Neuronal stem cell (in vitro differentiated cells): ENCODE measurements around the gene CXCL9.
"Not testable (repeated sequence)": the region's sequence is repeated elsewhere in the genome, so short reads cannot be mapped to it uniquely, and the experiment has no call there.

Source experiments
- DNase-seq: peaks from one replicate; pipeline ENCODE4 v3.0.0-alpha.2; 2013; ENCODE audit warnings: low spot score
- H2AFZ ChIP-seq: one replicate; pipeline ENCODE4 v1.6.1; 2013; ENCODE audit warnings: mild to moderate bottlenecking, low read length, inconsistent platforms
- H2AK5ac ChIP-seq: 2 replicates; pipeline ENCODE4 v1.6.1; 2013; ENCODE audit warnings: low read depth, mild to moderate bottlenecking, inconsistent platforms, low read length, moderate library complexity, mixed read lengths
- H2BK120ac ChIP-seq: 2 replicates; pipeline ENCODE4 v1.6.1; 2013; ENCODE audit warnings: low read depth, mild to moderate bottlenecking, inconsistent platforms, low read length, moderate library complexity, mixed read lengths
- H2BK12ac ChIP-seq: one replicate; pipeline ENCODE4 v1.6.1; 2013; ENCODE audit warnings: low read length, inconsistent platforms
- H2BK15ac ChIP-seq: 2 replicates; pipeline ENCODE4 v1.6.1; 2013; ENCODE audit warnings: mild to moderate bottlenecking, low read length, inconsistent platforms, mixed read lengths
- H2BK5ac ChIP-seq: one replicate; pipeline ENCODE4 v1.6.1; 2013; ENCODE audit warnings: inconsistent platforms, mild to moderate bottlenecking, low read length, moderate library complexity
- H3K14ac ChIP-seq: one replicate; pipeline ENCODE4 v1.6.1; 2013; ENCODE audit warnings: low read length, inconsistent platforms
- H3K18ac ChIP-seq: 2 replicates; pipeline ENCODE4 v1.6.1; 2013; ENCODE audit warnings: low read length, inconsistent platforms
- H3K23ac ChIP-seq: 2 replicates; pipeline ENCODE4 v1.6.1; 2013; ENCODE audit warnings: low read depth, mild to moderate bottlenecking, mixed read lengths, low read length, inconsistent platforms; ENCODE audit not compliant: poor library complexity
- H3K27ac ChIP-seq: replicated peaks from 3 replicates; pipeline ENCODE4 v1.5.1; 2013; ENCODE audit warnings: low read length, inconsistent platforms
- H3K27me3 ChIP-seq, 3 experiments: 2 replicates each; pipeline ENCODE4 v1.6.1; 2013; ENCODE audit warnings: low read length in 3 of 3, mild to moderate bottlenecking in 2 of 3, inconsistent platforms in 1 of 3, low read depth in 1 of 3, mixed read lengths in 1 of 3, moderate library complexity in 1 of 3; ENCODE audit not compliant: control insufficient read depth in 3 of 3, insufficient read depth in 3 of 3
- H3K36me3 ChIP-seq, 2 donors: replicated peaks in 1 of 2; 2 replicates each; pipeline ENCODE4 v1.6.1; 2013; ENCODE audit warnings: low read length in 2 of 2; ENCODE audit not compliant: control insufficient read depth in 2 of 2, insufficient read depth in 2 of 2
- H3K4ac ChIP-seq: 2 replicates; pipeline ENCODE4 v1.6.1; 2013; ENCODE audit warnings: inconsistent platforms, mild to moderate bottlenecking, low read length, moderate library complexity
- H3K4me1 ChIP-seq, 2 donors: 1 replicate in 1 of 2; 2 replicates in 1 of 2; pipeline ENCODE4 v1.6.1; 2013; ENCODE audit warnings: low read length in 2 of 2, low read depth in 1 of 2; ENCODE audit not compliant: control insufficient read depth in 2 of 2, insufficient read depth in 1 of 2
- H3K4me2 ChIP-seq: one replicate; pipeline ENCODE4 v1.6.1; 2013; ENCODE audit warnings: mild to moderate bottlenecking, low read length, inconsistent platforms; ENCODE audit not compliant: insufficient read depth, poor library complexity, severe bottlenecking
- H3K4me3 ChIP-seq, 2 donors: 2 replicates each; pipeline ENCODE4 v1.5.1; 2013; ENCODE audit warnings: low read length in 2 of 2, mild to moderate bottlenecking in 2 of 2, inconsistent platforms in 1 of 2, moderate library complexity in 1 of 2
- H3K79me1 ChIP-seq: one replicate; pipeline ENCODE4 v1.6.1; 2013; ENCODE audit warnings: low read depth, mild to moderate bottlenecking, inconsistent platforms, low read length, moderate library complexity
- H3K9ac ChIP-seq: one replicate; pipeline ENCODE4 v1.6.1; 2013; ENCODE audit warnings: mild to moderate bottlenecking, low read depth, low read length, inconsistent platforms; ENCODE audit not compliant: poor library complexity
- H3K9me3 ChIP-seq, 2 donors: replicated peaks in 1 of 2; 2 replicates each; pipeline versions ENCODE3 to v1.6.1; 2013; ENCODE audit warnings: low read length in 2 of 2, mild to moderate bottlenecking in 2 of 2, inconsistent platforms in 1 of 2, low read depth in 1 of 2, mixed read lengths in 1 of 2, moderate library complexity in 1 of 2; ENCODE audit not compliant: control insufficient read depth in 2 of 2, insufficient read depth in 1 of 2
- H4K8ac ChIP-seq: one replicate; pipeline ENCODE4 v1.6.1; 2013; ENCODE audit warnings: low read depth, mild to moderate bottlenecking, inconsistent platforms, low read length, moderate library complexity
- H4K91ac ChIP-seq: one replicate; pipeline ENCODE4 v1.6.1; 2013; ENCODE audit warnings: low read length, low read depth, mild to moderate bottlenecking, inconsistent platforms; ENCODE audit not compliant: poor library complexity
- WGBS, 2 donors: extraction: QIAGEN DNeasy Blood & Tissue Kit; methylation state at CpG; one replicate each; pipeline ENCODE4 v1.1.7; 2013; ENCODE audit warnings: missing lambda C conversion rate in 2 of 2, mixed read lengths in 1 of 2; ENCODE audit not compliant: insufficient read length in 2 of 2, insufficient replicate concordance in 1 of 2; ENCODE audit errors: extremely low coverage in 2 of 2; 5-methylcytosine and 5-hydroxymethylcytosine counted together

CXCL9 gene

GRCh38 chr4:75958546-75958945 is 48.8 kb downstream of the CXCL9 start:
- not testable (repeated sequence) for H2BK120ac ChIP-seq, H2BK15ac ChIP-seq, H3K4me2 ChIP-seq, H2AFZ ChIP-seq, DNase-seq, H4K91ac ChIP-seq, H2BK5ac ChIP-seq, H3K27ac ChIP-seq, H4K8ac ChIP-seq, H3K9ac ChIP-seq, H3K4me1 ChIP-seq, H3K23ac ChIP-seq, H2AK5ac ChIP-seq, H3K27me3 ChIP-seq, H3K9me3 ChIP-seq, H3K14ac ChIP-seq, H3K18ac ChIP-seq, H3K79me1 ChIP-seq, H2BK12ac ChIP-seq, H3K4me3 ChIP-seq, H3K4ac ChIP-seq
- H3K36me3 ChIP-seq: peaks cover 34 to 95% of the 10 kb centered on the region in 2 donors
- no CpG with 5 or more reads among the region's 7 CpGs for WGBS, 2 donors

DNA sequence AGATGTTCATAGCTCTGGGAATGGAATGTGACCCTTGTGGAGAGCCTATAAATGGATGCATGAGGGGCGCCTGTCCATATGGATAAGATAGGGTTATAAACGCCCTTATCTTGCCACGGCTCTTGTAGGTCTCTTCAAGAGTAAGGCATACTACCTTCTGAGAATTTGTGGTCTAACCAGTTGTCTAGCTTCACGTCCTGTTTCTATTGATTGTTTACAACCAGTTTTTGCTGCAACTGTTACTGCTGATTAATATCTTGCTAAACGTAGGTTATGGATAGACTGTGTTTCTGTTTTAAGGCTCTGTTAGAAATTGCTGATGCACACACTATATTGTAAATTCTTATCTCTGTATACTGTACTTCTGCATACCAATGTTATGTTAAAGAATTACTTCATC is 52.5 kb downstream of the CXCL9 start:
- H2BK120ac ChIP-seq, H2AK5ac ChIP-seq, H3K14ac ChIP-seq, H3K4me1 ChIP-seq, H2BK12ac ChIP-seq, H3K9me3 ChIP-seq, H3K4me2 ChIP-seq, H3K9ac ChIP-seq, H3K4ac ChIP-seq, H4K8ac ChIP-seq, H3K4me3 ChIP-seq, H3K18ac ChIP-seq, H2BK15ac ChIP-seq, H2BK5ac ChIP-seq, H3K23ac ChIP-seq, H2AFZ ChIP-seq, DNase-seq, H3K27me3 ChIP-seq, H4K91ac ChIP-seq, H3K27ac ChIP-seq, H3K79me1 ChIP-seq: not testable (repeated sequence)
- peaks cover 33 to 96% of the 10 kb centered on the region in 2 donors for H3K36me3 ChIP-seq
- WGBS, 2 donors: no CpG with 5 or more reads among the region's 5 CpGs

DNA sequence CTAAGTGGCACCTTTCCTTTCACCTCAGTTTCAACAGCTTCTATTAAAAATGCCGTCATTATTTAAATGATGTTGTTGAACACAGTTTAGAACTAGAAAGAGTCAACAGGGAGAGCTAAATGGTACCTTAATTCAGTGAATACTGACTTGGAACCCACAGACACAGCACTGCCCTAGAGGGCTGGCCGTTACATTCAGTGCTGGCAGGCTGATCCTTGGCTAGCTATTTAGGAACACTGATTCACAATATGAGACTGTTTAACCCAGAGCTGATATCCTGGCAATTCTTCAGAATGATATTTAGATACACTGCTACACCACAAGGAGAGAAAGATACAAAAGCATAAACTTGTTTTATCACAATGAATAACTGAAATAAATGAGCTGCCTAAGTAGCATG is 53.8 kb downstream of the CXCL9 start:
- Histone ChIP-seq H3K27me3 (no peaks in the 10 kb centered on the region), H2BK120ac (no peak overlapping the region), H3K36me3 (peaks cover 29 to 99% of the 10 kb centered on the region in 2 donors), H3K9ac (no peak overlapping the region), H3K27ac (no peak overlapping the region), H3K4me2 (no peak overlapping the region), H4K91ac (no peak overlapping the region), H3K4ac (no peak overlapping the region), H3K14ac (no peak overlapping the region), H2BK5ac (no peak overlapping the region), H3K4me3 (no peak overlapping the region), H3K79me1 (no peaks in the 10 kb centered on the region), H2BK12ac (no peak overlapping the region), H2AK5ac (no peak overlapping the region), H3K23ac (no peak overlapping the region), H2BK15ac (no peak overlapping the region), H3K18ac (no peak overlapping the region), H3K4me1 (no peaks in the 10 kb centered on the region), H2AFZ (no peak overlapping the region), H4K8ac (no peak overlapping the region), H3K9me3 (no peaks in the 10 kb centered on the region)
- WGBS, 2 donors: no CpG with 5 or more reads among the region's 2 CpGs
- no peak for DNase-seq
